Amygdala (tissue), 56 donors: ENCODE measurements around the gene RTEL1.
"Not testable (repeated sequence)": the region's sequence is repeated elsewhere in the genome, so short reads cannot be mapped to it uniquely, and the experiment has no call there.

Experiments
- DNase-seq, 56 donors: peaks; one replicate each; lab custom pipeline; 2025; lab: John Stamatoyannopoulos, UW

RTEL1 gene

GRCh38 chr20:63707558-63708300, 49.6 kb downstream of the RTEL1 start, which contains the start of the genes ARFRP1 and ZGPAT:
Gene ARFRP1 (minus strand): TSS chr20:63707976. CDS start chr20:63707091, 885 bp downstream.
Gene ZGPAT (plus strand): TSS chr20:63708039. CDS start chr20:63708581, 542 bp downstream.
- peak in 55 of 56 donors; percentile 20 to 95 (median 84) for DNase-seq

- no peak for DNase-seq
These were observed 50.4 kb downstream of the RTEL1 start for GRCh38 chr20:63708301-63709148.

GRCh38 chr20:63709149-63709527, 51.0 kb downstream of the RTEL1 start:
- DNase-seq: no peak

DNA sequence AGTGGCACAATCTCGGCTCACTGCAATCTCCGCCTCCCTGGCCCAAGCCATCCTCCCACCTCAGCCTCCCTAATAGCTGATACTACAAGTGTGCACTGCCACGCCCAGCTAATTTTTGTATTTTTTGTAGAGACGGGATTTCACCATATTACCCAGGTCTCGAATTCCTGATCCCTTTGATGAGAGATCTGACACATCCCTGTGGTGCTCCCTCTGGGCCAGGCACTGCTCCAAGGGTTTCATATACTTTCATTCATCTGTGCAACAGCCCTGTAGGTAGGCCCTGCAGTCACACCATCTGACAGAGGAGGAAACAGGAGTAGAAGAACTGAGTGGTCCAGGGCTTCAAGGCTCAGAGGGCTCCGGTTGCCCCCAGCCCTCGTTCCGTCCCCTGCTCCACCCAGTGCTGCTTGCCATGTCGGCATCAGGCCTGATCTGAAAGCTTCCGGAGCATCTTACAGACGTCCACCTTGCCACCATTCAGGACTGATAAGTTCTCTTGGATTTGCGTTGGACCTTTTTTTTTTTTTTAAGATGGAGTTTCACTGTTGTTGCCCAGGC, 53.1 kb downstream of the RTEL1 start:
- DNase-seq: no peak

GRCh38 chr20:63712191-63712590, 54.1 kb downstream of the RTEL1 start:
- no peak for DNase-seq

DNA sequence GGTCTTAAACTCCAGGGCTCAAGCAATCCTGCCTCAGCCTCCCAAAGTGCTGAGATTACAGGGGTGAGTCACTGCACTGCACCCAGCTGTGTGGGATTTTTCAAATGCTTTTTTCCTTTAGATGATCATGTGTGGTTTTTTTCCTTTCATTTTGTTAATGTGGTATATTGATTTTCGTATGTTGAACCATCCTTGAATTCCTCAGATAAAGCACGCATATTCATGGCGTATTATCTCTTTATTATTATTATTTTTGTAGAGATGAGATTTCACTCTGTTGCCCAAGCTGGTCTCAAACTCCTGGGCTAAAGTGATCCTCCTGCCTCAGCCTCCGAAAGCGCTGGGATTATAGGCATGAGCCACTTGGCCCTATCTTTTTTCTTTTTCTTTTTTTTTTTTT, 56.7 kb downstream of the RTEL1 start:
- DNase-seq: no peak

GRCh38 chr20:63718996-63719395, 60.9 kb downstream of the RTEL1 start:
- DNase-seq: no peak

DNA sequence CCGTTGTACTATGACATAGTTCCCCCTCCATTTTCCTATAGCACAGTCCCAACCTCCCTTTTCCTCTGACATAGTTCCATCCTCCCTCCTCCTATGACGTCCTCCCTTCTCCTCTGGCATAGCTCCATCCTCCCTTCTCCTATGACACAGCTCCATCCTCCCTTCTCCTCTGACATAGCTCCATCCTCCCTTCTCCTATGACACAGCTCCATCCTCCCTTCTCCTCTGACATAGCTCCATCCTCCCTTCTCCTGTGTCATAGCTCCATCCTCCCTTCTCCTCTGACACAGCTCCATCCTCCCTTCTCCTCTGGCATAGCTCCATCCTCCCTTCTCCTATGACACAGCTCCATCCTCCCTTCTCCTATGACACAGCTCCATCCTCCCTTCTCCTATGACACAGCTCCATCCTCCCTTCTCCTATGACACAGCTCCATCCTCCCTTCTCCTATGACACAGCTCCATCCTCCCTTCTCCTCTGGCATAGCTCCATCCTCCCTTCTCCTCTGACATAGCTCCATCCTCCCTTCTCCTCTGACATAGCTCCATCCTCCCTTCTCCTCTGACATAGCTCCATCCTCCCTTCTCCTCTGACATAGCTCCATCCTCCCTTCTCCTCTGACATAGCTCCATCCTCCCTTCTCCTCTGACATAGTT, 65.0 kb downstream of the RTEL1 start:
- not testable (repeated sequence) for DNase-seq

- DNase-seq: not testable (repeated sequence)
These were observed 72.1 kb downstream of the RTEL1 start for GRCh38 chr20:63730189-63730733.

GRCh38 chr20:63731410-63731809, 73.3 kb downstream of the RTEL1 start:
- no peak for DNase-seq

GRCh38 chr20:63732118-63733095, 74.3 kb downstream of the RTEL1 start:
- DNase-seq: no peak

DNA sequence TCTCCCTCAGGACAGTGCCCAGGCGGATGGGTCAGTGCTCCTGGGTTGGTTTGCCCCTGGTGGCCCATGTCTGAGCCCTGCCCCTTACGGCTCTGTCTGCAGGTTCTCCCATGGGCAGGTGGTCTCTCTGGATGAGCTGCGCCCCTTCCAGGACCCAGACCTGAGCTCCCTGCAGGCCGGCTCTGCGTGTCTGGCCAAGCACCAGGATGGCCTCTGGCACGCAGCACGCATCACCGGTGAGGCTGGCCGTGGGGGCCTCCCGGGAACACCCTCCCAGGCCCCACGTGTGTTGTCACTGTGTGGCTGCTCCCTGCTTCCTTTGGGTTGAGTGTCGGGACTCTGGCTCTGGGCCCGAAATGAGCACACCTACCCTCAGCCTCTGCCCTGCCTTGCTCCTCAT, 75.0 kb downstream of the RTEL1 start:
- no peak for DNase-seq

DNA sequence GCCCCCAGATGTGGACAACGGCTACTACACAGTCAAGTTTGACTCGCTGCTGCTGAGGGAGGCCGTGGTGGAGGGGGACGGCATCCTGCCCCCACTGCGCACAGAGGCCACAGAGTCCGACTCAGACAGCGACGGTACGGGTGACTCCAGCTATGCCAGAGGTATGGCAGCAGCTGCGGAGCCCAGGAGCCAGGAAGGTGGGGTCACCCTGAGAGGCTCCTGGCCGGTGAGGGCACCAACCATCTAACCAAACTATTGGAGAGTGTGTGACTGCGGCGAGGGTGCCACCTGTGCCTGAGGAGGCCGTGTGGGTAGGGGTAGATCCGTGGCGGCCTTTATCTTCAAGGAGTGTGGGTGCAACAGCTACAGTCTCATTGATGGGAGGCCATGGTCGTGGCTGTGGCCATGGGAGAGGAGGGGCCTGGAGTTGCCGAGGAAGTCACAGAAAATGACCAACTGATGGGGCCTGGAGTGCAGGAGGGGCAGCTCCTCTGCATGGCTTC, 75.5 kb downstream of the RTEL1 start:
- no peak for DNase-seq

DNA sequence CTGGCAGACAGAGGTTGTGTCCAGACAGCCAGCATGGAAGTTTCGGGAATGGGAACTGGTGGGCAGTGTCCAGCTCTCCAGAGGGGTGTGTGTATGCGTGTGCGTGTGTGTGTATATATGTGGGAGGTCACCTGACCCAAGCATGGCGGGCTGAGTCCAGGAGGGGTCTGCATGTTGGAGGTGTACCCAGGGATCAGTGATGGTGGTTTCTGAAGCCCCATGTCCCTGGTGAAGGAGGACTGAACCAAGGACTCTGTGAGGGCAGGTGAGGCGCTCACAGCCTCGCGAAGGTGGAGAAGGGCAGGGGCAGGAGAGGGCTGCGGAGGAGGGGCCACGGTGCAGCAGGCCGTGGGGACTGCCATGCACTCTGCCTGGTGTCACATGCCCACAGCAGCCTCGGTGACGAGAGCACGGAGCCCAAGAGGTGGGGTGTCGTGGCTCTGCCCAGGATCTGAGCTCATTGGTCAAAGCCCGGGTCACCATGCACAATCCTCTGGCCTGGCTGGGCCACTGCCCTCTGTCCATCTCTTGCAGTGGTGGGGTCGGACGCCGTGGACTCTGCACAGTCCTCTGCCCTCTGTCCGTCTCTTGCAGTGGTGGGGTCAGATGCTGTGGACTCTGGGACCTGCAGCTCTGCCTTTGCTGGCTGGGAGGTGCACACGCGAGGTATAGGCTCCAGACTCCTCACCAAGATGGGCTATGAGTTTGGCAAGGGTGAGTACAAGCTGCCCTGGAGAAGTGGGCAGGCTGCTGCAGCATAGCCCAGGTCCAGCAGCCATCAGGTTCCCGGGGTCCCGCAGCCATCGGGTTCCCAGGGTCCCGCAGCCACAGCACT, 76.2 kb downstream of the RTEL1 start:
- no peak for DNase-seq

- peak in 12 of 56 donors; percentile 8 to 61 (median 32) for DNase-seq
These were observed 77.1 kb downstream of the RTEL1 start for GRCh38 chr20:63734946-63735858.

DNA sequence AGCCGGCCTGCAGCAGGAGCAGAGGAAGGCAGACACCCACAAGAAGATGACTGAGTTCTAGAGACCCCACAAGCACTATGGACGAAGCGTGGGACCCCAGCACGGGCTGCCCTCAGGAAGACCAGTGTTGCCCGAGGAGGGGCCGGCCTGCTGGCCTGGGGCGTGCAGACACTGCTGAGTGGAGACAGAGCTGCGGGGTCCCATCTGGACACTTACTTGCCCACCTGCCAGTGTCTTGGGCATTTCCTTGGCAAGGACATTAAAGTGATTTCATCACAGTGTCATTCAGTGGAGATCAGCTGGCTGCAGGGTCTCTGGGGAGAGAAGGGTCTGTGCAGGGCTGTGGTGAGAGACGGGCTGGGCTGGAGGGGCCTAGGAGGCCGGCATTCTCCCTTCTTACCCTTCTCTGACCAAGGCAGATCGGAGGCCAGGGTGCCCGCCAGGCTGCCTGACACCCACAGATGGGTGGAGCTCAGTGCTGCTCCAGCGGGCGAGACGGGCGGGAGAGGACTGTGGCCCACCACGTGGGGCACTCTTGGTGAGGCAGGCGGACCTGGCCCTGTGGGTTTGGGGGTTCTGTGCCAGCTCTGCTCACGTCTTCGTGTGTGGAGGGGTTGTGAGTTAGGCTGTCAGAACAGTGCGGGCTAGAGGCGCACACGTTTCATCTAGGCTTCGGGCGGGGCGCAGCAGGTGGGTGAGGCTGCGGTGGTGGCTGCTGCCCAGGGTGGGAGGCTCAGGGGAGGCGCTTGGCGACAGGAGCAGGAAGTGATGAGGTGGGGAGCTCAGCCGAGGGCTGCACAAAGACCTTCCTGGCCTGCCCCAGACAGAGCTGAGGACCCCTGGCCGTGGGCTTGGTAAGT, 78.0 kb downstream of the RTEL1 start, which contains the start of gene LIME1:
LIME1 (plus strand) TSS at position 806 of the 860 bp plus-strand sequence. CDS start 886 bp downstream, outside the sequence.
- DNase-seq: no peak
